Breast epithelium (tissue), 3 donors: ENCODE data around the gene KRT6B.

Experiments used
- CTCF ChIP-seq, 3 donors: fragments of 450-650 bp; IDR thresholded peaks; one replicate each; pipeline ENCODE4 v1.5.1; 2016 to 2017; ENCODE audit warnings: antibody characterized with exemption in 3 of 3, mild to moderate bottlenecking in 3 of 3, moderate library complexity in 3 of 3
- POLR2A ChIP-seq: fragments of 450-650 bp; IDR thresholded peaks from one replicate; pipeline ENCODE4 v1.6.1; 2016; ENCODE audit warnings: antibody characterized with exemption, mild to moderate bottlenecking, moderate library complexity

- no peak for TF ChIP-seq CTCF (IDR thresholded peaks at IDR 0.05)
- TF ChIP-seq POLR2A: no peak
Measured at GRCh38 chr12:52488736-52489135, 36.8 kb upstream of the KRT6B start.
